Loucy (cell line): ENCODE measurements around the gene OR10J4.

Experiments
- EZH2phosphoT487 ChIP-seq: fragments of 200-600 bp; IDR thresholded peaks from 2 replicates; pipeline ENCODE4 v1.6.1; 2018; ENCODE audit warnings: antibody characterized with exemption, mild to moderate bottlenecking, moderate library complexity, borderline replicate concordance
- TF ChIP-seq, protein P1 (sequence below): fragments of 200-600 bp; sonication (generic); conservative IDR thresholded peaks from 2 replicates; pipeline ENCODE4 v1.5.1; 2014; ENCODE audit warnings: mild to moderate bottlenecking, antibody characterized with exemption, low read length

GRCh38 chr1:159428536-159428935, 3.5 kb upstream of the OR10J4 start:
- TF ChIP-seq, protein P1, sequence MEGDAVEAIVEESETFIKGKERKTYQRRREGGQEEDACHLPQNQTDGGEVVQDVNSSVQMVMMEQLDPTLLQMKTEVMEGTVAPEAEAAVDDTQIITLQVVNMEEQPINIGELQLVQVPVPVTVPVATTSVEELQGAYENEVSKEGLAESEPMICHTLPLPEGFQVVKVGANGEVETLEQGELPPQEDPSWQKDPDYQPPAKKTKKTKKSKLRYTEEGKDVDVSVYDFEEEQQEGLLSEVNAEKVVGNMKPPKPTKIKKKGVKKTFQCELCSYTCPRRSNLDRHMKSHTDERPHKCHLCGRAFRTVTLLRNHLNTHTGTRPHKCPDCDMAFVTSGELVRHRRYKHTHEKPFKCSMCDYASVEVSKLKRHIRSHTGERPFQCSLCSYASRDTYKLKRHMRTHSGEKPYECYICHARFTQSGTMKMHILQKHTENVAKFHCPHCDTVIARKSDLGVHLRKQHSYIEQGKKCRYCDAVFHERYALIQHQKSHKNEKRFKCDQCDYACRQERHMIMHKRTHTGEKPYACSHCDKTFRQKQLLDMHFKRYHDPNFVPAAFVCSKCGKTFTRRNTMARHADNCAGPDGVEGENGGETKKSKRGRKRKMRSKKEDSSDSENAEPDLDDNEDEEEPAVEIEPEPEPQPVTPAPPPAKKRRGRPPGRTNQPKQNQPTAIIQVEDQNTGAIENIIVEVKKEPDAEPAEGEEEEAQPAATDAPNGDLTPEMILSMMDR: no peak
- no peak for TF ChIP-seq EZH2phosphoT487
